NCI-H774 (cell line): ENCODE measurements around the gene GCGR.

Source experiments
- DNase-seq: peaks from one replicate; lab custom pipeline; 2025; lab: John Stamatoyannopoulos, UW

GCGR gene

GRCh38 chr17:81811705-81812570, 8.0 kb downstream of the GCGR start:
- DNase-seq, result no peak

GRCh38 chr17:81812571-81813370, 8.8 kb downstream of the GCGR start:
- DNase-seq, result no peak

DNA sequence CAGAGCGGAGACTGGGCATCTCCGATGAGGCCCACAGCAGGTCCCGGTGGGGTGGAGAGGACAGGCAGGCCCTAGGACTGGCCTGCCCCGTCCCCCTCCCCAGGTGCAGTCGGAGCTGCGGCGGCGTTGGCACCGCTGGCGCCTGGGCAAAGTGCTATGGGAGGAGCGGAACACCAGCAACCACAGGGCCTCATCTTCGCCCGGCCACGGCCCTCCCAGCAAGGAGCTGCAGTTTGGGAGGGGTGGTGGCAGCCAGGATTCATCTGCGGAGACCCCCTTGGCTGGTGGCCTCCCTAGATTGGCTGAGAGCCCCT, 9.4 kb downstream of the GCGR start:
- no peak for DNase-seq

DNA sequence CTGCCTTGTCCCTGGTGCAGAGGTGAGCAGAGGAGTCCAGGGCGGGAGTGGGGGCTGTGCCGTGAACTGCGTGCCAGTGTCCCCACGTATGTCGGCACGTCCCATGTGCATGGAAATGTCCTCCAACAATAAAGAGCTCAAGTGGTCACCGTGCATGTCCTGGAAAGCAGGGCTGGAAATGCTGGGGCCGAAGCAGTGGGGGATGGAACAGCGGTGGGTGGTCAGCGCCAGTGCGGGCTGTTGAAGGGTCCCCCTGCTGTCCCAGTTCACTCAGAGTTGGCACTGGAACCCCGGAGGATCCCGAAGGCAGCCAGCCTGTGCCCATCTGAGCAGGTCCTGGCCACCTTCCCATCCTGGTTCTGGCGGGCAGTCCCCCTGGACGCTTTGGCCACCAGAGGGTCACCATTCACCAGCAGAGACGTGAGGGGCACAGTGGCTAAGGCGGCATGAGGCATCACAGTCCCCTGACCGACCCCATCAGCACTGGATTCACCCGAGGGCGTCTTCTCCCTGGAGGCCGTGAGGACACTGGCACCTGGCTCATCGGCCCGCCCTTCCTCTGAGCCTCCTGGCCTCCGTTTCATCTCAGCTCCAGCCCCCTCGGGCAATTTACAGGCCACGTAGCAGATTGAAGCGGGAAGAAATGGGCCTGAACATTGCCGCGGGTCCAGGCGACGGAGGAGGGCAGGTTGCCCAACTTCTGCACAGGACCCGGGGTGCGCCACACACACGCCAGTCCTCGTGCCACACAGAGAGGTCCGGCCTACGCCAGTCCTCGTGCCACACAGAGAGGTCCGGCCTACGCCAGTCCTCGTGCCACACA, 10.1 kb downstream of the GCGR start:
- no peak for DNase-seq

- DNase-seq, result peak; percentile 84
Measured at GRCh38 chr17:81814748-81815645, 11.0 kb downstream of the GCGR start.

- DNase-seq, result no peak
Measured at GRCh38 chr17:81815646-81815986, 11.7 kb downstream of the GCGR start.

- no peak for DNase-seq
Measured at GRCh38 chr17:81817758-81818147, 13.8 kb downstream of the GCGR start.

DNA sequence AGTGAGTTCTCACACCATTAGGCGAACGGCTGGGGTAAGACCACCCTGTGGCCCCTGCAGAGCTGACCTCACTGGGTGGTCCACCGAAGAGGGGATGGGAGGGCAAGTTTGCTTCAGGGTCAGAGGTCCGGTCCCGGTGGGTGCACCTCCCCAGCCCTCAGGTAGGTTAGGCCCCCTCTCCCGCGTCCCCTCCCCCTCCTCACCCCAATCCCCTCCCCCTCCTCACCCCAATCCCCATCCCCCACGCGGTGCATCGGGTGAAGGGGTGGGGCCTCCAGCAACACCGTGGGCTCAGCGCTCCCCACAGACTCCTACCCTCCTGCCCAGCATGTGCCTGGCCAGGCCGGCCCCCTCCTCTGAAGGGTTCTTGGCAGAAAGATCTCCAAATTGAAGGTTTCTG, 15.8 kb downstream of the GCGR start:
- DNase-seq, result no peak

GRCh38 chr17:81821147-81821546, 17.2 kb downstream of the GCGR start:
- DNase-seq, result no peak

- DNase-seq, result peak; percentile 80
Measured at GRCh38 chr17:81821603-81822311, 17.8 kb downstream of the GCGR start.

DNA sequence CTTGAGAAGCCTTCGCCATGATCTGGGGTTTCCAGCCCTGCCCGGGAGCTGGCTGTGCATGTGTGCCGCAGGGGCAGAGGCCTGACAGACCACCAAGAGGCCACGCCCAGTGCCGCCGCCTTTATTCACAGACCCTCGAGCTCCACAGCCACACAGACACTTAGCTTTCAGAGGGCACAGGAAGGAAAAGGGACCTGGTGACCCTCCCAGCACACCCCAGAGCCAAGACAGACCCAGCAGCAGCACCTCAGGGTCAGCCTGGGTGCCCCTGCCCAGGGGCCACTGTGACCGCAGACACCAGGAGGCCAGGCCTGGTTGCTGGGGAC, 18.3 kb downstream of the GCGR start:
- no peak for DNase-seq

DNA sequence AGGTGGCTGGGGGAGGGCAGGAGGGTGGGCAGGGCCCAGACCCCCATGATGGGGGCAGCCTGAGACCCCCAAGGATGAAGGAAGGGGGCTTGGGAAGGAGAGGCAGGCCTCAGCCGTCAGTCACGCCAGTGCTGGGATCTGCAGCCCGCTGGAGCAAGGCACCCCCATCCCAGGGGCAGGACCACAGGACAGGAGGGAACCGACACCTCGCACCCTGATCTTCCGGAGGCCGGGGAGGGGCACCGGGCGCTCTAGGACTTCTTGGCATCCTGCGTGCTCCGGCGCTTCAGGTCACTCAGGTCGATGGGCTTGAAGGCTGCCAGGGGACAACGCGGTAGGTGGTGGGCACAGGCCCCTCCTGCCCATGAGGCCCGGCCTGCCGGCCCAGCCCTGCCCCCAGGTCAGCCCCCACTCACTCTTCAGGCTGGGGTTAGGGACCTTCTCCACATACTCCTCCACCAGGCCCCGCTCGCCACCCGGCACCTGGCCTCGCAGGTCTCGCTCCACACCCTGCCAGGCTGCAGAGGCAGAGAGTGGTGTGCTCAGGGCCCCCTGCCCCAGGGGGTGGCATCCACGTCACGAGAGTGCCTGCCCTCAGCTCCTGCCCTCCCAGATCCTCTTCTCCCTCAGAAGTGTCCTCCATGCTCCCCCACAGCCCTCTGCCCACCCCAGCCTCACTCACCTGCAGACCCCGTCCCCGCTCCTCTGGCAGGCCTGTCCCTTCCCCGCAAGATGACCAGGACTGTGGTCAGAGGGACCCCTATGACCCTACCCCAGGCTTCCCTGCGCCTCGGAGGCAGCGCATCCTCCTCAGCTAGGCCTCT, 19.3 kb downstream of the GCGR start:
- no peak for DNase-seq

DNA sequence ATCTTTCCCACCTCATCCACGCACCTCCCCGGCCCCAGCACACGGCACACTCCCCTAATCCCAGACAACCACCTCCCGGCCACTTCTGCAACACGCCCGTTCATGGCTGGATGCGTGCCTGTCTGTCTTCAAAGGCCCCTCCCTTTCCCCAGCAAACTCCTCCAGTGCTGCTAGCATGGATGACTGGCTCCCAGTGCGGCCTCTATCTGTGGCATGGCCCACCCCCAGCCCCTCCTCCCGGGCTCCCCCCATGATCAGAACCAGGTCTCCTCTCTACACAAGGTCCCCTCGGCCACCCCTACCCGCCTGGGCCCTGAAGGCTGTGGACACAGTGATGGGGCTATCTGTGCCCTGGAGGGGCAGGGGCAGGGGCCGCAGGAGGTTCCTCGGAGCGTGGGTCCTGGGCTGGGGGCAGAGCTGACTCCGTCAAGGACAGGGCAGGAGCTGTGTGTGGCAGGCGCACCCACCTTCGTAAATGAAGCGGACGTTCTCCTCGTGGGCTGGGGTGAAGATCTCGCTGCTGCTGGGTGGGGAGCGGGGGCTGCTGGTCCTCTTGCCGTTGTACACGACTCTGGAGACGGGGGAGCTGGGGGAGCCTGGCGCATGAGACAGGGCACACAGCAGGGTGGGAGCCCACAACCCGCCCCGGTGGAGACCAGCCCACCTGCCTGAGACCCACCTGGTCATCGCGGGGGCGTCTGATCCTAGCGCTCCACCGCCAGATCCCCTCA, 20.0 kb downstream of the GCGR start:
- DNase-seq, result no peak

- no peak for DNase-seq
Measured at GRCh38 chr17:81824595-81824994, 20.6 kb downstream of the GCGR start.

GRCh38 chr17:81825841-81826466, 22.0 kb downstream of the GCGR start:
- no peak for DNase-seq

DNA sequence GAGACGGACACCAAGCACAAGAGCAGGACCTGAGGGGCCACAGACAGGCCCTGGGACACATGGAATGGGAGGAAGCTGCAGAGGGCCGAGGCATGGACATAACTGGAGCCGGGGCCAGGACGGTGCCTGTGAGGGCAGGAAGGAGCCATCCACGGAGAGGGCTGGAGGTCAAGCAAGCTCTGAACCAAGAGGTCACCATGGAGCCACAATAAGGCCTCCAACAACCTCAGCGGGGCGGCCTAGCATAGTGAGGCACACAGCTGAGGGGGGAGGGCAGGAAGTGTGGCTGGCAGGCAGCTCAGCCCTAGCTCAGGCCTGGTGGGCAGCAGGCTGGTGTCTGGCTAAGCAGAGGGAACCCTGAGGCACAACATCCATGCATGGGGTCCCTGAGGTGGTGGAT, 24.7 kb downstream of the GCGR start:
- no peak for DNase-seq

GRCh38 chr17:81829858-81830257, 25.9 kb downstream of the GCGR start:
- no peak for DNase-seq

GRCh38 chr17:81831563-81831956, 27.6 kb downstream of the GCGR start:
- DNase-seq, result no peak

DNA sequence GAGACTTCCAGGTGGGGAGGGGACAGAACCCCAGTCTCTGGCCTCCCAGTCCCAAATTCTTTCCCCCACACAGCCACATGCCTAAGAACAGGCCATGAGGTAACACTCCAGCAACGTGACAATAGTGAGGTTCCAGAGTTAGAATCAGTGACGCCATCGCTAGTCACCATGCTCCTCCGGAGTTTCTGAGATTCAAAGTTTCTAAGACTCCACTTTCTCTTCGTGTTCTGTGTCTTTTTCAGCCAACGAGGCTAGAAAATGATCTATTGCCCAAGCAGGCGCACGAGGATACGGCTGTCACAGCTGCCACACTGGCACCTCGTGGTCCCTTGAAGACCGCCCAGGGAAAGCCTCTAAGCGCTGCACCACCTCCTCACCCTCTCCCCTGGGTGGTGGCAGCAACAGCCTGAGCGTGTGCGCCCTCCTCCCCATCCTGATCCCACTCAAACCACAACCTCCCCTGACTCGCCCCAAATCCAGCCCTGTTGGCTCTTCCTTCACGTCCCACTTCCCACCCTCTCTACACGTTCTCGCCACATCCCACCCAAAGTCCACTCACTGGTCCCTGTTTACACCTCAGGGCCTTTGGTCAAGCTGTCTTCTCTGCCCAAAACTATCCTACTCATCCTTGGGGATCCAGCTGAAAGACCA, 28.1 kb downstream of the GCGR start:
- no peak for DNase-seq
